Measurements from ENCODE around the gene CDNF. TPM values are rescaled to one million over a fixed set of nuclear protein-coding genes. Genes with fewer than 3 reads are reported as not detected.
"Not testable (repeated sequence)": the region's sequence is repeated elsewhere in the genome, so short reads cannot be mapped to it uniquely, and the experiment has no call there.

Gene CDNF
- total RNA-seq, 4 donors from 2014 or later, result 1.1 to 1.3 TPM; not detected in 2

GRCh38 chr10:14879124-14879927 is 41.5 kb upstream of the CDNF start:
- no peaks in the 10 kb centered on the region for H3K9me3 ChIP-seq
- peak overlapping the region; percentile 94 to 98 (median 98) for H3K27ac ChIP-seq
- H3K4me3 ChIP-seq, result peak overlapping the region; percentile 70 to 97 (median 95)
- H3K4me1 ChIP-seq, result peaks cover 0 to 31% (median 15%) of the 10 kb centered on the region in 3 donors
- no peaks in the 10 kb centered on the region for H3K36me3 ChIP-seq
- 1 to 5% methylated on average over 5 to 27 of the region's 60 CpGs for WGBS, 2 donors
- intact Hi-C loops (cut with DNase I), result loop anchor here (10.0 kb wide), 1 partner anchor 75 kb away; the partner anchor contains the start of genes DCLRE1C and MEIG1
- DNase-seq, result no peak
- TF ChIP-seq POLR2A (IDR thresholded peaks at IDR 0.05), result no peak
- TF ChIP-seq CTCF (IDR thresholded peaks at IDR 0.05), result no peak
- no peaks in the 10 kb centered on the region for H3K27me3 ChIP-seq

- DNase-seq, result peak; percentile 56
- TF ChIP-seq POLR2A (IDR thresholded peaks at IDR 0.05) (peak in 2 of 4 donors; percentile 59 to 81), CTCF (IDR thresholded peaks at IDR 0.05) (peak in 1 of 6 experiments; percentile 12)
- Histone ChIP-seq H3K4me3 (peak within 1 kb of the TSS; percentile 70 to 97 (median 95)), H3K36me3 (no peaks in the 10 kb centered on the region), H3K27me3 (no peaks in the 10 kb centered on the region), H3K27ac (peak within 1 kb of the TSS; percentile 94 to 98 (median 98)), H3K9me3 (no peaks in the 10 kb centered on the region), H3K4me1 (peaks cover 0 to 31% (median 15%) of the 10 kb centered on the region in 3 donors)
- intact Hi-C loops (cut with DNase I), result loop anchor here (10.0 kb wide), 1 partner anchor 76 kb away; the partner anchor contains the start of genes DCLRE1C and MEIG1
- WGBS, 2 donors, result no CpG with 5 or more reads among the region's 102 CpGs
Observed at GRCh38 chr10:14878266-14879123, 40.7 kb upstream of the CDNF start, which contains the start of gene SUV39H2. SUV39H2 (plus strand) TSS chr10:14878866; CDS start chr10:14878889, 23 bp downstream.

- no peaks in the 10 kb centered on the region for H3K9me3 ChIP-seq
- H3K27ac ChIP-seq, result peak overlapping the region in 1 of 4 donors; percentile 97
- H3K27me3 ChIP-seq, result no peaks in the 10 kb centered on the region
- H3K36me3 ChIP-seq, result no peaks in the 10 kb centered on the region
- peak overlapping the region in 1 of 4 donors; percentile 95 for H3K4me3 ChIP-seq
- intact Hi-C loops (cut with DNase I), result loop anchor here (10.0 kb wide), 1 partner anchor 78 kb away; the partner anchor contains the start of genes DCLRE1C and MEIG1
- 84 to 85% methylated on average over 9 of the region's 9 CpGs for WGBS, 2 donors
- no peak for DNase-seq
- H3K4me1 ChIP-seq, result peaks cover 0 to 31% (median 15%) of the 10 kb centered on the region in 3 donors
- TF ChIP-seq CTCF (IDR thresholded peaks at IDR 0.05) (no peak), POLR2A (IDR thresholded peaks at IDR 0.05) (no peak)
Observed at GRCh38 chr10:14876764-14877163, 38.9 kb upstream of the CDNF start.

DNA sequence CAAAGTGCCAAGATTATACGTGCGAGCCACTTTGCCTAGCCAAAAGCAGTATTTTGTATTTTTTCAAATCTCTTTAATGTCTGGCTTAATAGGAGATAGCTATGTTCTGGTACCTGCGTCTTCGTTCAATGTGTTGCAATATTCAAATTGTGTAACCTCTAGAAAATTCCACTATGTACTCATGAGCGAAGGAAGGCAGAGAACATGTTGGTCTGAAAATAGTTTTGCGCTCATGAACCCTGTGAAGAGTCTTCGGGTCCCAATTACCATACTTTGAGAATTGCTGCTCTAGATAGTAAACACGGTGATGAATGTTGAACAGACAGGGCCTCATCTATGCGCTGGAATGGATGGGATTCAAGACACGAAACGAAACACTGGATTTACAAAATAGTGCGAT is 38.1 kb upstream of the CDNF start:
- no peak for DNase-seq
- no peaks in the 10 kb centered on the region for H3K9me3 ChIP-seq
- peaks cover 0 to 31% (median 15%) of the 10 kb centered on the region in 3 donors for H3K4me1 ChIP-seq
- intact Hi-C loops (cut with DNase I), result loop anchor here (10.0 kb wide), 1 partner anchor 79 kb away; the partner anchor contains the start of genes DCLRE1C and MEIG1
- WGBS, 2 donors, result 86 to 90% methylated on average over 12 of the region's 12 CpGs
- H3K27ac ChIP-seq, result no peak overlapping the region
- no peaks in the 10 kb centered on the region for H3K27me3 ChIP-seq
- TF ChIP-seq POLR2A (IDR thresholded peaks at IDR 0.05), result no peak
- no peak overlapping the region for H3K4me3 ChIP-seq
- peaks cover 0 to 8% (median 0%) of the 10 kb centered on the region in 3 donors for H3K36me3 ChIP-seq

- no peak overlapping the region for H3K4me3 ChIP-seq
- 41 to 53% methylated on average over 2 of the region's 2 CpGs for WGBS, 2 donors
- intact Hi-C loops (cut with DNase I), result loop anchor here (10.0 kb wide), 1 partner anchor 82 kb away; the partner anchor contains the start of genes DCLRE1C and MEIG1
- DNase-seq, result no peak
- no peaks in the 10 kb centered on the region for H3K9me3 ChIP-seq
- peaks cover 0 to 33% (median 9%) of the 10 kb centered on the region in 3 donors for H3K36me3 ChIP-seq
- H3K27me3 ChIP-seq, result no peaks in the 10 kb centered on the region
- H3K4me1 ChIP-seq, result peaks cover 0 to 15% (median 10%) of the 10 kb centered on the region in 3 donors
- TF ChIP-seq CTCF (IDR thresholded peaks at IDR 0.05) (no peak), POLR2A (IDR thresholded peaks at IDR 0.05) (no peak)
- no peak overlapping the region for H3K27ac ChIP-seq
Observed at GRCh38 chr10:14873090-14873760, 35.4 kb upstream of the CDNF start.

GRCh38 chr10:14864871-14865270 is 27.0 kb upstream of the CDNF start:
- H3K4me1 ChIP-seq; intact Hi-C loops (cut with DNase I); H3K27me3 ChIP-seq; DNase-seq; H3K9me3 ChIP-seq; H3K4me3 ChIP-seq; H3K27ac ChIP-seq: not testable (repeated sequence)
- H3K36me3 ChIP-seq, result peaks cover 0 to 92% (median 13%) of the 10 kb centered on the region in 3 donors
- WGBS, 2 donors, result 90 to 97% methylated on average over 3 of the region's 3 CpGs

- H3K27me3 ChIP-seq; DNase-seq; H3K4me1 ChIP-seq; intact Hi-C loops (cut with DNase I); H3K4me3 ChIP-seq; H3K27ac ChIP-seq; H3K9me3 ChIP-seq: not testable (repeated sequence)
- WGBS, 2 donors, result 95% methylated on average over 4 to 6 of the region's 6 CpGs
- peaks cover 0 to 88% (median 9%) of the 10 kb centered on the region in 3 donors for H3K36me3 ChIP-seq
Observed at GRCh38 chr10:14864466-14864865, 26.6 kb upstream of the CDNF start.

Measured in esophagus squamous epithelium (tissue), 5 donors.